ENCODE results near the gene CNMD. TPM values are rescaled to one million over a fixed set of nuclear protein-coding genes. Genes with fewer than 3 reads are reported as not detected.

CNMD gene
- total and polyA plus RNA-seq, 2 of the 4 experiments (the other 2 are of a cell fraction): not detected

DNA sequence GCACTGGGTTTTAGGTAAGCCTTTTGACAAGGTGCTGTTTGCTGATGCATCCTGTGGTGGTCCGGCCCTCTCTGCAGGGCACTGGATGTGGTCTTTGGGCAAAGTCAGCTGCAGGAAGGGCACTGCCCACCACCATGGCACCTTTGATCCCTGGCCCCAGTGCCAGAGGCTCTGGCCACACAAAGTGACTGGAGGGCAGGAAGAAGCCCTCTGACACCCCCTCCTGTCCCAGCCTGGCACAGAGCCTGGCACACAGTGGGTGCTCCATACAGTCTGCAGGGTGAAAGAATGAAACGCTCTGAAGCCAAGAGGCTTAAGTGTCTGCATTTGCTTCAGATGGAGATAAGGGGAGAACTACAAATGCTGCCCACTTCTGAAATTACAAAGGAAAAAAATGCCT is 47.6 kb upstream of the CNMD start:
- H2BK5ac ChIP-seq (ENCODE audit: low read depth, low read length, poor library complexity, severe bottlenecking): no peak overlapping the region
- in situ Hi-C loops (cut with MboI; ENCODE audit: low sequenced_read_pairs) (no loop called here), dilution Hi-C loops (cut with HindIII; ENCODE audit: low sequenced_read_pairs, unreplicated experiment) (no loop called here), intact Hi-C loops (cut with micrococcal nuclease) (no loop called here)
- no peak overlapping the region for H3K27ac ChIP-seq (ENCODE audit: insufficient read depth, low read length)
- no peaks in the 10 kb centered on the region for H3K9me1 ChIP-seq (ENCODE audit: insufficient read depth, low read length)
- H3K79me1 ChIP-seq (ENCODE audit: low read depth in 1 of 2, low read length in 2 of 2): no peaks in the 10 kb centered on the region
- no peaks in the 10 kb centered on the region for H3K36me3 ChIP-seq (ENCODE audit: control insufficient read depth, insufficient read depth, low read length)
- H3K9ac ChIP-seq (ENCODE audit: low read depth, low read length): no peak overlapping the region
- H3K9me3 ChIP-seq (ENCODE audit: control insufficient read depth, insufficient read depth, low read length): no peaks in the 10 kb centered on the region
- no peak overlapping the region for H2AK9ac ChIP-seq (replicated peaks; ENCODE audit: low read depth, low read length, poor library complexity)
- no peaks in the 10 kb centered on the region for H3K4me1 ChIP-seq (ENCODE audit: control insufficient read depth, insufficient read depth, low read length)
- no peaks in the 10 kb centered on the region for H4K20me1 ChIP-seq (ENCODE audit: insufficient read depth, low read length)
- no peak overlapping the region for H4K8ac ChIP-seq (ENCODE audit: low read depth in 2 of 2, low read length in 2 of 2)
- ChIA-PET POLR2A (ENCODE audit: unreplicated experiment) (no interaction called here), CTCF (no interaction called here)
- H3K4ac ChIP-seq (ENCODE audit: low read depth, low read length): no peak overlapping the region
- no TSS peak for BruUV-seq (replicated peaks)
- TF ChIP-seq MXI1 (IDR thresholded peaks at IDR 0.05; ENCODE audit: borderline replicate concordance, low read depth, low read length) (no peak), FOS (IDR thresholded peaks at IDR 0.05; ENCODE audit: low read depth, low read length) (no peak), MAZ (IDR thresholded peaks at IDR 0.05; ENCODE audit: borderline replicate concordance, low read depth, low read length) (no peak), RFX5 (IDR thresholded peaks at IDR 0.05; ENCODE audit: low read depth, low read length) (no peak), RCOR1 (IDR thresholded peaks at IDR 0.05; ENCODE audit: insufficient replicate concordance, low read length) (no peak), ELK1 (IDR thresholded peaks at IDR 0.05; ENCODE audit: borderline replicate concordance, low read depth, low read length) (no peak), CTCF (conservative IDR thresholded peaks at IDR 0.05; ENCODE audit: low read depth, low read length) (no peak), RAD21 (IDR thresholded peaks at IDR 0.05; ENCODE audit: low read length) (no peak), MAFK (IDR thresholded peaks at IDR 0.05; ENCODE audit: low read depth, low read length) (no peak), POLR2A (IDR thresholded peaks at IDR 0.05; ENCODE audit: low read depth, low read length) (no peak), CEBPB (IDR thresholded peaks at IDR 0.05; ENCODE audit: low read depth, low read length) (no peak), SMC3 (IDR thresholded peaks at IDR 0.05; ENCODE audit: low read depth, low read length) (no peak), CHD1 (IDR thresholded peaks at IDR 0.05; ENCODE audit: low read depth, low read length) (no peak), BHLHE40 (IDR thresholded peaks at IDR 0.05; ENCODE audit: low read depth, low read length) (no peak), NFE2L2 (IDR thresholded peaks at IDR 0.05; ENCODE audit: low read depth, low read length) (no peak)
- TF ChIP-seq, protein P1, sequence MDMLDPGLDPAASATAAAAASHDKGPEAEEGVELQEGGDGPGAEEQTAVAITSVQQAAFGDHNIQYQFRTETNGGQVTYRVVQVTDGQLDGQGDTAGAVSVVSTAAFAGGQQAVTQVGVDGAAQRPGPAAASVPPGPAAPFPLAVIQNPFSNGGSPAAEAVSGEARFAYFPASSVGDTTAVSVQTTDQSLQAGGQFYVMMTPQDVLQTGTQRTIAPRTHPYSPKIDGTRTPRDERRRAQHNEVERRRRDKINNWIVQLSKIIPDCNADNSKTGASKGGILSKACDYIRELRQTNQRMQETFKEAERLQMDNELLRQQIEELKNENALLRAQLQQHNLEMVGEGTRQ (IDR thresholded peaks at IDR 0.05; ENCODE audit: low read depth, low read length): no peak
- H2BK20ac ChIP-seq (ENCODE audit: low read depth, low read length): no peak overlapping the region
- H3K4me3 ChIP-seq (ENCODE audit: insufficient read depth, low read depth, low read length): no peak overlapping the region
- H4K5ac ChIP-seq (ENCODE audit: low read depth, low read length): no peak overlapping the region
- H2BK120ac ChIP-seq (ENCODE audit: low read depth, low read length): no peak overlapping the region
- H2AFZ ChIP-seq (replicated peaks; ENCODE audit: low read length, poor library complexity): no peak overlapping the region
- no peak overlapping the region for H3K14ac ChIP-seq (replicated peaks; ENCODE audit: low read depth, low read length)
- no peak overlapping the region for H3K18ac ChIP-seq (ENCODE audit: low read depth, low read length)
- H2BK15ac ChIP-seq (ENCODE audit: low read depth, low read length): no peak overlapping the region
- no peak overlapping the region for H3K4me2 ChIP-seq (ENCODE audit: low read depth, low read length)
- H3K23ac ChIP-seq (ENCODE audit: low read depth, low read length): no peak overlapping the region
- no CpG with 5 or more reads among the region's 2 CpGs for WGBS, 2 experiments (ENCODE audit: extremely low coverage in 2 of 2, insufficient read length in 1 of 2)
- H2AK5ac ChIP-seq (ENCODE audit: low read depth, low read length): no peak overlapping the region
- H3K56ac ChIP-seq (ENCODE audit: extremely low read depth, insufficient read depth, low read length): no peak overlapping the region
- H4K91ac ChIP-seq (ENCODE audit: insufficient read depth, low read depth, low read length): no peak overlapping the region
- no peak for DNase-seq
- no peak for ATAC-seq (ENCODE audit: low read depth)
- no peaks in the 10 kb centered on the region for H3K27me3 ChIP-seq (ENCODE audit: control insufficient read depth, insufficient read depth, low read length)
